Transverse colon (tissue), 4 donors: Measurements from ENCODE around the gene ROPN1L. TPM values are rescaled to one million over a fixed set of nuclear protein-coding genes. Genes with fewer than 3 reads are reported as not detected.

Experiments used
- DNase-seq: peaks from one replicate; pipeline ENCODE4 v3.0.0-alpha.2; 2019
- H3K27ac ChIP-seq, 4 donors: fragments of 200-600 bp; sonication (generic); 2 replicates each; pipeline ENCODE4 v1.5.1; 2016 to 2018; ENCODE audit warnings: inconsistent platforms in 4 of 4
- H3K27me3 ChIP-seq: fragments of 200-600 bp; sonication (generic); 2 replicates; pipeline ENCODE4 v1.5.1; 2017; ENCODE audit warnings: inconsistent platforms
- H3K36me3 ChIP-seq, 4 donors: fragments of 200-600 bp; sonication (generic); 2 replicates each; pipeline ENCODE4 v1.5.1; 2017 to 2019; ENCODE audit warnings: inconsistent platforms in 4 of 4
- H3K4me1 ChIP-seq, 4 donors: fragments of 200-600 bp; sonication (generic); 2 replicates each; pipeline ENCODE4 v1.5.1; 2017 to 2020; ENCODE audit warnings: inconsistent platforms in 4 of 4
- H3K4me3 ChIP-seq, 4 donors: fragments of 200-600 bp; sonication (generic); 1 replicate in 1 of 4; 2 replicates in 3 of 4; pipeline versions ENCODE4 v1.5.1 to v1.6.1; 2017 to 2019; ENCODE audit warnings: inconsistent platforms in 4 of 4
- H3K9me3 ChIP-seq, 2 donors: fragments of 200-600 bp; sonication (generic); 2 replicates each; pipeline ENCODE4 v1.5.1; 2017 to 2019; ENCODE audit warnings: inconsistent platforms in 2 of 2
- CTCF ChIP-seq, 5 experiments: fragments of 200-600 bp in 3 of 5; fragments of 450-650 bp in 2 of 5; sonication (generic) in 3 of 5; IDR thresholded peaks; 1 replicate in 2 of 5; 2 replicates in 3 of 5; pipeline ENCODE4 v1.5.1; 2016 to 2017; ENCODE audit warnings: antibody characterized with exemption in 5 of 5, inconsistent platforms in 3 of 5, mild to moderate bottlenecking in 2 of 5, moderate library complexity in 1 of 5
- EP300 ChIP-seq: sonication (generic); formaldehyde crosslinking; IDR thresholded peaks from one replicate; pipeline ENCODE4 v1.6.1; 2017; ENCODE audit warnings: antibody characterized with exemption, low read depth
- POLR2A ChIP-seq: fragments of 450-650 bp; IDR thresholded peaks from one replicate; pipeline ENCODE4 v1.6.1; 2016; ENCODE audit warnings: antibody characterized with exemption, mild to moderate bottlenecking, moderate library complexity
- POLR2AphosphoS5 ChIP-seq, 3 donors: sonication (generic); formaldehyde crosslinking; IDR thresholded peaks; one replicate each; pipeline ENCODE4 v1.6.1; 2016; ENCODE audit warnings: antibody characterized with exemption in 3 of 3
- WGBS, 2 donors: methylation state at CpG; one replicate each; pipeline ENCODE4 v1.1.5; 2018; ENCODE audit warnings: low coverage in 1 of 2; 5-methylcytosine and 5-hydroxymethylcytosine counted together
- in situ Hi-C, 4 donors: fragments of 200-750 bp; cut with MboI; loops; one replicate each; pipeline versions ENCODE4 v1.15.0 to v1.15.1; 2017; ENCODE audit warnings: low sequenced_read_pairs in 3 of 4, low pct_ligation_motif_present in 1 of 4, low pct_unique_long_range_greater_than_20kb in 1 of 4
- intact Hi-C: fragments of 100-400 bp; cut with DNase I; formaldehyde crosslinking; loops from one replicate; pipeline ENCODE4 v1.15.1; 2023; ENCODE audit warnings: low total_unique reads
- total RNA-seq, 4 donors: library from RNA; depleted of rRNA; stranded (reverse); fragments of >200 nt; gene quantifications; one replicate each; pipeline ENCODE4 v1.1.0, GENCODE V29; 2016

ROPN1L gene
- total RNA-seq, 4 donors from 2014 or later, result 0.32 to 2.6 TPM; not detected in 2

- peaks cover 7 to 35% (median 20%) of the 10 kb centered on the region in 4 donors for H3K4me1 ChIP-seq
- H3K27me3 ChIP-seq, result no peaks in the 10 kb centered on the region
- no peak overlapping the region for H3K4me3 ChIP-seq
- peaks cover 0 to 2% of the 10 kb centered on the region in 2 donors for H3K9me3 ChIP-seq
- no peaks in the 10 kb centered on the region for H3K36me3 ChIP-seq
- DNase-seq, result no peak
- in situ Hi-C loops, result no loop called here
- no peak for TF ChIP-seq POLR2AphosphoS5 (IDR thresholded peaks at IDR 0.05)
- TF ChIP-seq POLR2A, result no peak
- no peak for TF ChIP-seq CTCF (IDR thresholded peaks at IDR 0.05)
- WGBS, 2 donors, result 82 to 90% methylated on average over 2 to 10 of the region's 12 CpGs
- H3K27ac ChIP-seq, result peak overlapping the region in 3 of 4 donors; percentile 50 to 80 (median 57)
- intact Hi-C loops, result no loop called here
These were observed 38.7 kb downstream of the ROPN1L start for GRCh38 chr5:10480237-10480985.

- peaks cover 7 to 36% (median 20%) of the 10 kb centered on the region in 4 donors for H3K4me1 ChIP-seq
- no peak overlapping the region for H3K4me3 ChIP-seq
- peak; percentile 20 for DNase-seq
- whole genome bisulfite sequencing, 2 donors, result 46% methylated on average over 10 of the region's 10 CpGs; no CpG with 5 or more reads in 1 of the 2 donors
- H3K27me3 ChIP-seq, result no peaks in the 10 kb centered on the region
- intact Hi-C loops, result no loop called here
- H3K9me3 ChIP-seq, result no peaks in the 10 kb centered on the region
- H3K36me3 ChIP-seq, result no peaks in the 10 kb centered on the region
- in situ Hi-C loops, result no loop called here
- TF ChIP-seq POLR2A (no peak), EP300 (no peak), CTCF (IDR thresholded peaks at IDR 0.05) (no peak), POLR2AphosphoS5 (IDR thresholded peaks at IDR 0.05) (no peak)
- peak overlapping the region; percentile 46 to 80 (median 54) for H3K27ac ChIP-seq
These were observed 39.7 kb downstream of the ROPN1L start for GRCh38 chr5:10481241-10481935.

- in situ Hi-C loops, result no loop called here
- Histone ChIP-seq H3K27ac (no peak overlapping the region), H3K4me3 (no peak overlapping the region), H3K9me3 (no peaks in the 10 kb centered on the region), H3K27me3 (no peaks in the 10 kb centered on the region), H3K36me3 (no peaks in the 10 kb centered on the region), H3K4me1 (peaks cover 7 to 36% (median 20%) of the 10 kb centered on the region in 4 donors)
- no peak for DNase-seq
- no peak for TF ChIP-seq EP300
- TF ChIP-seq CTCF (IDR thresholded peaks at IDR 0.05), result no peak
- no peak for TF ChIP-seq POLR2A
- no peak for TF ChIP-seq POLR2AphosphoS5 (IDR thresholded peaks at IDR 0.05)
- WGBS, 2 donors, result 60 to 82% methylated on average over 1 to 12 of the region's 12 CpGs
- intact Hi-C loops, result no loop called here
These were observed 41.3 kb downstream of the ROPN1L start for GRCh38 chr5:10482791-10483530.

- in situ Hi-C loops, result no loop called here
- Histone ChIP-seq H3K4me3 (no peak overlapping the region), H3K36me3 (no peaks in the 10 kb centered on the region), H3K4me1 (peaks cover 7 to 26% (median 14%) of the 10 kb centered on the region in 4 donors), H3K27me3 (peaks cover 3% of the 10 kb centered on the region), H3K9me3 (no peaks in the 10 kb centered on the region), H3K27ac (no peak overlapping the region)
- 57 to 91% methylated on average over 1 to 5 of the region's 5 CpGs for WGBS, 2 donors
- TF ChIP-seq CTCF (IDR thresholded peaks at IDR 0.05), result no peak
- TF ChIP-seq EP300, result no peak
- no peak for TF ChIP-seq POLR2AphosphoS5 (IDR thresholded peaks at IDR 0.05)
- no peak for TF ChIP-seq POLR2A
- DNase-seq, result no peak
- intact Hi-C loops, result no loop called here
These were observed 43.1 kb downstream of the ROPN1L start for GRCh38 chr5:10484774-10485141.
